Measurements from ENCODE around the gene FGF12. TPM values are rescaled to one million over a fixed set of nuclear protein-coding genes. Genes with fewer than 3 reads are reported as not detected.

The FGF12 gene
- polyA plus RNA-seq, 3 donors, result not detected

GRCh38 chr3:192128060-192128459, 599.3 kb downstream of the FGF12 start:
- WGBS (ENCODE audit: insufficient coverage), result no CpG with 5 or more reads among the region's 4 CpGs
- H3K4me2 ChIP-seq (replicated peaks; ENCODE audit: extremely low read depth, low read length, poor library complexity, severe bottlenecking), result no peak overlapping the region
- no peak overlapping the region for H3K9ac ChIP-seq (ENCODE audit: insufficient read depth, low read length, poor library complexity, severe bottlenecking)
- H3K27ac Mint-ChIP-seq, result no peak overlapping the region
- H3K4me3 ChIP-seq (replicated peaks in 1 of 3; ENCODE audit: low read depth in 2 of 3, low read length in 3 of 3), result no peak overlapping the region
- no peak for DNase-seq
- no peaks in the 10 kb centered on the region for H3K4me1 Mint-ChIP-seq
- no peak overlapping the region for H3K4me3 Mint-ChIP-seq
- H2AFZ ChIP-seq (ENCODE audit: insufficient read depth, low read depth, low read length, poor library complexity, severe bottlenecking), result no peak overlapping the region
- no peak overlapping the region for H3K27ac ChIP-seq (ENCODE audit: low read depth in 1 of 2, low read length in 2 of 2)
- no peaks in the 10 kb centered on the region for H3K9me3 ChIP-seq (replicated peaks in 1 of 2; ENCODE audit: control insufficient read depth in 1 of 2, insufficient read depth in 1 of 2, low read length in 2 of 2)
- H3K79me2 ChIP-seq (ENCODE audit: insufficient read depth, low read length), result no peaks in the 10 kb centered on the region
- no peaks in the 10 kb centered on the region for H3K36me3 ChIP-seq (replicated peaks in 1 of 2; ENCODE audit: control insufficient read depth in 1 of 2, insufficient read depth in 2 of 2, low read length in 2 of 2)
- H3K9me3 Mint-ChIP-seq, result peaks cover 0 to 2% (median 0%) of the 10 kb centered on the region in 7 donors
- H3K27me3 ChIP-seq (ENCODE audit: control insufficient read depth in 2 of 2, insufficient read depth in 2 of 2, low read length in 2 of 2), result no peaks in the 10 kb centered on the region
- no peak for TF ChIP-seq CTCF (IDR thresholded peaks at IDR 0.05)
- no peaks in the 10 kb centered on the region for H3K36me3 Mint-ChIP-seq
- intact Hi-C loops (cut with micrococcal nuclease), result no loop called here
- no peaks in the 10 kb centered on the region for H4K20me1 ChIP-seq (ENCODE audit: insufficient read depth, low read length)
- peaks cover 0 to 1% (median 0%) of the 10 kb centered on the region in 3 donors for H3K27me3 Mint-ChIP-seq (ENCODE audit: low read depth in 3 of 3)
- H3K4me1 ChIP-seq (ENCODE audit: control insufficient read depth in 1 of 2, insufficient read depth in 2 of 2, low read length in 2 of 2), result no peaks in the 10 kb centered on the region

GRCh38 chr3:192122832-192123594, 604.3 kb downstream of the FGF12 start:
- Histone ChIP-seq H2AFZ (ENCODE audit: insufficient read depth, low read depth, low read length, poor library complexity, severe bottlenecking) (no peak overlapping the region), H3K4me1 (ENCODE audit: control insufficient read depth in 1 of 2, insufficient read depth in 2 of 2, low read length in 2 of 2) (no peaks in the 10 kb centered on the region), H3K79me2 (ENCODE audit: insufficient read depth, low read length) (no peaks in the 10 kb centered on the region), H3K36me3 (replicated peaks in 1 of 2; ENCODE audit: control insufficient read depth in 1 of 2, insufficient read depth in 2 of 2, low read length in 2 of 2) (no peaks in the 10 kb centered on the region), H3K9me3 (replicated peaks in 1 of 2; ENCODE audit: control insufficient read depth in 1 of 2, insufficient read depth in 1 of 2, low read length in 2 of 2) (no peaks in the 10 kb centered on the region), H3K27me3 (ENCODE audit: control insufficient read depth in 2 of 2, insufficient read depth in 2 of 2, low read length in 2 of 2) (no peaks in the 10 kb centered on the region), H3K4me3 (replicated peaks in 1 of 3; ENCODE audit: low read depth in 2 of 3, low read length in 3 of 3) (no peak overlapping the region), H3K4me2 (replicated peaks; ENCODE audit: extremely low read depth, low read length, poor library complexity, severe bottlenecking) (no peak overlapping the region), H3K27ac (ENCODE audit: low read depth in 1 of 2, low read length in 2 of 2) (no peak overlapping the region), H3K9ac (ENCODE audit: insufficient read depth, low read length, poor library complexity, severe bottlenecking) (no peak overlapping the region), H4K20me1 (ENCODE audit: insufficient read depth, low read length) (no peaks in the 10 kb centered on the region)
- peaks cover 0 to 1% (median 0%) of the 10 kb centered on the region in 3 donors for H3K27me3 Mint-ChIP-seq (ENCODE audit: low read depth in 3 of 3)
- H3K36me3 Mint-ChIP-seq, result no peaks in the 10 kb centered on the region
- no peak overlapping the region for H3K4me3 Mint-ChIP-seq
- WGBS (ENCODE audit: insufficient coverage), result 89% methylated on average over 11 of the region's 13 CpGs
- H3K9me3 Mint-ChIP-seq, result peaks cover 0 to 2% (median 0%) of the 10 kb centered on the region in 7 donors
- H3K4me1 Mint-ChIP-seq, result no peaks in the 10 kb centered on the region
- no peak for TF ChIP-seq CTCF (IDR thresholded peaks at IDR 0.05)
- DNase-seq, result no peak
- intact Hi-C loops (cut with micrococcal nuclease), result no loop called here
- H3K27ac Mint-ChIP-seq, result no peak overlapping the region

Measured in CD14-positive monocyte (primary cell).